Measurements from ENCODE around the gene CERS6.

The CERS6 gene

GRCh38 chr2:168601741-168602140 lies 145.7 kb downstream of the CERS6 start:
- H3K36me3 ChIP-seq (ENCODE audit: control insufficient read depth in 2 of 2, insufficient read depth in 1 of 2, low read length in 2 of 2): no peaks in the 10 kb centered on the region
- ChIA-PET POLR2A (no interaction called here), CTCF (no interaction called here)
- TF ChIP-seq BCL6B (tag by site-specific recombination; IDR thresholded peaks at IDR 0.05) (no peak), ZNF707 (tag by site-specific recombination; IDR thresholded peaks at IDR 0.05) (no peak), ZNF645 (tag by site-specific recombination; IDR thresholded peaks at IDR 0.05) (no peak), HIC1 (tag by site-specific recombination; IDR thresholded peaks at IDR 0.05) (no peak), ZNF112 (tag by site-specific recombination; IDR thresholded peaks at IDR 0.05) (no peak), WT1 (tag by site-specific recombination; IDR thresholded peaks at IDR 0.05) (no peak), ELK4 (IDR thresholded peaks at IDR 0.05; ENCODE audit: borderline replicate concordance, low read depth, low read length) (no peak), BCL11B (tag by site-specific recombination; IDR thresholded peaks at IDR 0.05; ENCODE audit: low read depth) (no peak), PRDM1 (tag by site-specific recombination; IDR thresholded peaks at IDR 0.05) (no peak), ZNF600 (tag by site-specific recombination; IDR thresholded peaks at IDR 0.05) (no peak), ZNF138 (tag by site-specific recombination; IDR thresholded peaks at IDR 0.05; ENCODE audit: borderline replicate concordance) (no peak), ZNF335 (tag by site-specific recombination; conservative IDR thresholded peaks at IDR 0.05) (no peak)
- no peak overlapping the region for H3K4me3 ChIP-seq (ENCODE audit: low read depth, low read length)
- H3K4me1 ChIP-seq (ENCODE audit: control insufficient read depth, insufficient read depth, low read length): peaks cover 3% of the 10 kb centered on the region; the same call in 1 of the 2 replicates
- H3K27ac ChIP-seq (ENCODE audit: extremely low read depth, low read depth, low read length): no peak overlapping the region
- H3K9me3 ChIP-seq (ENCODE audit: control insufficient read depth, insufficient read depth, low read depth, low read length): no peaks in the 10 kb centered on the region

GRCh38 chr2:168602379-168602778 lies 146.3 kb downstream of the CERS6 start:
- no peaks in the 10 kb centered on the region for H3K36me3 ChIP-seq (ENCODE audit: control insufficient read depth in 2 of 2, insufficient read depth in 1 of 2, low read length in 2 of 2)
- ChIA-PET CTCF (no interaction called here), POLR2A (no interaction called here)
- no peaks in the 10 kb centered on the region for H3K9me3 ChIP-seq (ENCODE audit: control insufficient read depth, insufficient read depth, low read depth, low read length)
- H3K4me1 ChIP-seq (ENCODE audit: control insufficient read depth, insufficient read depth, low read length): peaks cover 3% of the 10 kb centered on the region; the same call in 1 of the 2 replicates
- H3K27ac ChIP-seq (ENCODE audit: extremely low read depth, low read depth, low read length): no peak overlapping the region
- H3K4me3 ChIP-seq (ENCODE audit: low read depth, low read length): no peak overlapping the region
- TF ChIP-seq ZFHX2 (tag by site-specific recombination; conservative IDR thresholded peaks at IDR 0.05): no peak
- no peak for TF ChIP-seq ZBTB21 (tag by site-specific recombination; IDR thresholded peaks at IDR 0.05)
- no peak for TF ChIP-seq ZNF416 (tag by site-specific recombination; IDR thresholded peaks at IDR 0.05)
- TF ChIP-seq PBX3 (CRISPR knock-in tag; IDR thresholded peaks at IDR 0.05): no peak
- no peak for TF ChIP-seq ZNF792 (tag by site-specific recombination; IDR thresholded peaks at IDR 0.05)
- TF ChIP-seq ZNF785 (tag by site-specific recombination; IDR thresholded peaks at IDR 0.05): no peak
- TF ChIP-seq ZNF140 (tag by site-specific recombination; IDR thresholded peaks at IDR 0.05): no peak
- TF ChIP-seq ZNF211 (tag by site-specific recombination; IDR thresholded peaks at IDR 0.05; ENCODE audit: low read depth): no peak
- no peak for TF ChIP-seq ZNF223 (tag by site-specific recombination; IDR thresholded peaks at IDR 0.05)
- no peak for TF ChIP-seq KLF1 (tag by site-specific recombination; IDR thresholded peaks at IDR 0.05)
- TF ChIP-seq ZBTB48 (tag by site-specific recombination; IDR thresholded peaks at IDR 0.05): no peak
- no peak for TF ChIP-seq SALL2 (tag by site-specific recombination; IDR thresholded peaks at IDR 0.05; ENCODE audit: borderline replicate concordance)
- TF ChIP-seq YY2 (tag by site-specific recombination; IDR thresholded peaks at IDR 0.05): no peak
- TF ChIP-seq ZSCAN5A (tag by site-specific recombination; IDR thresholded peaks at IDR 0.05): no peak
- TF ChIP-seq ZNF16 (tag by site-specific recombination; IDR thresholded peaks at IDR 0.05; ENCODE audit: low read depth): no peak
